ENCODE data around the gene KLHL11.

DNA sequence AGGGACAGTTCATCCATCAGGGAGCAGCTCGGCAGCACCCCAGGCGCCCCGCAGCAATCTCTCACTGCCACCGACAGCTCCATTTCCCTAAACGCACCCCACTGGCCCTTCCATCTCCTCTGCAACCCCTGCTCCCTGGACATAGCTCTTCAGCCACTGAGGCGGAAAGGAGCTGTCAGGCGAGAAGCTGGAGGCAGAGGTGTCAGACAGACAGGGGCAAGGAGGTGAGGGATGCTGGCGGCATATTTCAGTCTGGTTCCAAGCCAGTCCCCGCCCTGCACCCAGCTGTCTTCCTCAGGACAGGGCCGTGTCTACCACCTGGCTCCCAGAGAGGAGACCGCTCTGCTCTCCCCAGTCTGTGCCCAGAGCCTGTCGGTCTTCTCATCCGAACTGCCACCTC is 43.9 kb upstream of the KLHL11 start:
- no peak for TF ChIP-seq POLR2AphosphoS5 (IDR thresholded peaks at IDR 0.05; ENCODE audit: low read length)
- TF ChIP-seq, protein P1, sequence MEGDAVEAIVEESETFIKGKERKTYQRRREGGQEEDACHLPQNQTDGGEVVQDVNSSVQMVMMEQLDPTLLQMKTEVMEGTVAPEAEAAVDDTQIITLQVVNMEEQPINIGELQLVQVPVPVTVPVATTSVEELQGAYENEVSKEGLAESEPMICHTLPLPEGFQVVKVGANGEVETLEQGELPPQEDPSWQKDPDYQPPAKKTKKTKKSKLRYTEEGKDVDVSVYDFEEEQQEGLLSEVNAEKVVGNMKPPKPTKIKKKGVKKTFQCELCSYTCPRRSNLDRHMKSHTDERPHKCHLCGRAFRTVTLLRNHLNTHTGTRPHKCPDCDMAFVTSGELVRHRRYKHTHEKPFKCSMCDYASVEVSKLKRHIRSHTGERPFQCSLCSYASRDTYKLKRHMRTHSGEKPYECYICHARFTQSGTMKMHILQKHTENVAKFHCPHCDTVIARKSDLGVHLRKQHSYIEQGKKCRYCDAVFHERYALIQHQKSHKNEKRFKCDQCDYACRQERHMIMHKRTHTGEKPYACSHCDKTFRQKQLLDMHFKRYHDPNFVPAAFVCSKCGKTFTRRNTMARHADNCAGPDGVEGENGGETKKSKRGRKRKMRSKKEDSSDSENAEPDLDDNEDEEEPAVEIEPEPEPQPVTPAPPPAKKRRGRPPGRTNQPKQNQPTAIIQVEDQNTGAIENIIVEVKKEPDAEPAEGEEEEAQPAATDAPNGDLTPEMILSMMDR (IDR thresholded peaks at IDR 0.05 in 2 of 3, conservative IDR thresholded peaks at IDR 0.05 in 1 of 3; ENCODE audit: control insufficient read depth in 2 of 3, extremely low read depth in 1 of 3, insufficient read depth in 1 of 3, low read depth in 3 of 3, low read length in 3 of 3) = no peak
- TF ChIP-seq, protein P2, sequence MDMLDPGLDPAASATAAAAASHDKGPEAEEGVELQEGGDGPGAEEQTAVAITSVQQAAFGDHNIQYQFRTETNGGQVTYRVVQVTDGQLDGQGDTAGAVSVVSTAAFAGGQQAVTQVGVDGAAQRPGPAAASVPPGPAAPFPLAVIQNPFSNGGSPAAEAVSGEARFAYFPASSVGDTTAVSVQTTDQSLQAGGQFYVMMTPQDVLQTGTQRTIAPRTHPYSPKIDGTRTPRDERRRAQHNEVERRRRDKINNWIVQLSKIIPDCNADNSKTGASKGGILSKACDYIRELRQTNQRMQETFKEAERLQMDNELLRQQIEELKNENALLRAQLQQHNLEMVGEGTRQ (IDR thresholded peaks at IDR 0.05; ENCODE audit: borderline replicate concordance, low read depth, low read length) = no peak
- TF ChIP-seq TARDBP (IDR thresholded peaks at IDR 0.05; ENCODE audit: borderline replicate concordance) = no peak
- TF ChIP-seq RELA (IDR thresholded peaks at IDR 0.05; ENCODE audit: borderline replicate concordance, partially characterized antibody) = no peak
- no peak for TF ChIP-seq RCOR1 (conservative IDR thresholded peaks at IDR 0.05; ENCODE audit: low read depth, low read length)
